HG02938 (cell line): Measurements from ENCODE around the gene SLC22A4.

Source experiments
- ATAC-seq: cut with Tn5 transposase; IDR thresholded peaks from one replicate; pipeline ENCODE4 v1.9.1; 2021; ENCODE audit warnings: mild to moderate bottlenecking, moderate library complexity; ENCODE audit not compliant: unreplicated experiment

SLC22A4 gene

DNA sequence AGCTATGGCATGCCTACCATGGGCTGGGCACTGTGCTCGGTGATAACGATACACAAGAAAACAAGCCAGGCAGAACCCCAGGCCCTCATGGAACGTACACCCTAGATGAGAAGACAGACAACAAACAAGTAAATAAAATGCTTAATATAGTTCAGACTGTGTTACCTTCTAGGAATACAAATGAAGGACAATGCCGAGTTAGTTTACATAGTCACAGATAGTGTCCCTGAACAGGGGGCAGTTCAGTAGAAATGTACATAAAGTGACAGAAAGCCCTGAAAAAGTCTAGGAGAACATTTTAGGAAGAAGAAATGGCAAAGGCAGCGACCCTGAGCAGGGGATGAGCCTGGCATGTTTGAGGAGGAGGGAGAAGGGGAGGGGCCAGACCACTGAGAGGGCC is 97.1 kb downstream of the SLC22A4 start:
- no peak for ATAC-seq

DNA sequence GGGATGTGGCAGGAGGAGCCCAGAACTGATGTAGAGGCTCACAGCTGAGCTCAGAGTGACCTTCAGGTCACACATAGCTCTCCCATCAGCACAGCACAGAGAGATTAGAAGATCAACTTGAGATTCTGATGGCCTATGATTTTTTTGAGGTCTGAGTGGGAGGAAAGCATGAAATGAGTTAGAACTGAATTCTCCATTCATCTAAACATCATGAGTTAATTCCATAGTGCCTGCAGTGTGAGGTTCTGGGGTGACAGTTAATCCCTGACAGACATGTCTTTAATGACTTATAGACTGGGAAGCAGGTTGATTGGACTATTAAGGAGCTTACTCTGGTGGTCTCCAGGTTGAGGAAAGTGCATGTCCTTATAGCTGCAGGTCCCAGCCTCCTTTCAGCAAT is 97.7 kb downstream of the SLC22A4 start:
- ATAC-seq, result no peak

DNA sequence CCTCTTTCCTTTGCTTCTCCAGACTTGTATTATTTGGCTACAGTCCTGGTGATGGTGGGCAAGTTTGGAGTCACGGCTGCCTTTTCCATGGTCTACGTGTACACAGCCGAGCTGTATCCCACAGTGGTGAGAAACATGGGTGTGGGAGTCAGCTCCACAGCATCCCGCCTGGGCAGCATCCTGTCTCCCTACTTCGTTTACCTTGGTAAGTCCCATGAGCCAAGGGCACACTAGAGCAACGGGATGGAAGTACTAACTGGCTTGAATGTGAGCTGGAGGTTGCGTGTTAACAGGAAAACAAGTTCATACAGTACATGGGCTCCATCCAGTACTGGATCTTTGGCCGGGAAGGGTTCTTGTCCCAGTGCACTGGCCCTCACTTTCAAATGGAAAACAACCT is 98.2 kb downstream of the SLC22A4 start:
- no peak for ATAC-seq

DNA sequence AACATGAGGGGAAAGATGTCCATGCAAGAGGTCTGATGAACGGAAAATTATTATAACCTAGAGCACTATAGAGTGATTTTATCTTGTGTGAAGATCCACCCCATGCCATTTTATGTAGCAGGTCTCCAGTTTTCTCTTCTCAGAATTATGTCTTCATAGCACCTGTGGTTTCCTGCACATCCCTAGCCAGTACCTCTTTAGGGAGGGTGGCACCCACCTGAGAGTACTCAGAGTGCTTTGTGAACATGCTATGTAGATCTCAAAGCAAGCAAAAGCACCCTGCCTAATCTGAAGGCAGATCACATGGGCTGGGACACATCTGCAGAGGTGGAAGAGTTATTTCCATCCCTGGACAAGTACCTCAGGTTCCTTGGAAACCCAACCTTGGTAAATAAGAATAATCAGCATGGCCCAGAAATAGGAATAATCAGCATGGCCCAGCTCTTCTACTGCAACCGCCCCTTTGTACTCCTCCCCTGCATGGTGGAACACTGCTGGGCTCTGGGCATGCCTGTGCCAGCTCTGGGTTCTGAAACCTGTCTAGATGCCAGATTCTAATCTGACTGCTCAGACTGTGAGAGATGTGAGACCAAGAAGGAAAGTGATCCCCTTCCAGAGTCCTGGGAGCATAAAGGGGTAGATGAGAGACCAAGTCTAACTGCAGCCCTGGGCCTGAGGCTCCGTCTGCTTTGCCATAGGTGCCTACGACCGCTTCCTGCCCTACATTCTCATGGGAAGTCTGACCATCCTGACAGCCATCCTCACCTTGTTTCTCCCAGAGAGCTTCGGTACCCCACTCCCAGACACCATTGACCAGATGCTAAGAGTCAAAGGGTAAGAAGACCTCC is 99.0 kb downstream of the SLC22A4 start:
- ATAC-seq, result no peak
